Kasumi-1 (cell line): ENCODE measurements around the gene ZDHHC14.
A peak's percentile ranks its signal among the peaks of the same experiment; 100 is the strongest.
"Not testable (repeated sequence)": the region's sequence is repeated elsewhere in the genome, so short reads cannot be mapped to it uniquely, and the experiment has no call there.

Source experiments
- DNase-seq, 2 experiments: peaks; one replicate each; lab custom pipeline; 2025; lab: John Stamatoyannopoulos, UW

ZDHHC14 gene

GRCh38 chr6:157381631-157382621 is 936 bp downstream of the ZDHHC14 start:
- peak; percentile 69 to 73 for DNase-seq

DNA sequence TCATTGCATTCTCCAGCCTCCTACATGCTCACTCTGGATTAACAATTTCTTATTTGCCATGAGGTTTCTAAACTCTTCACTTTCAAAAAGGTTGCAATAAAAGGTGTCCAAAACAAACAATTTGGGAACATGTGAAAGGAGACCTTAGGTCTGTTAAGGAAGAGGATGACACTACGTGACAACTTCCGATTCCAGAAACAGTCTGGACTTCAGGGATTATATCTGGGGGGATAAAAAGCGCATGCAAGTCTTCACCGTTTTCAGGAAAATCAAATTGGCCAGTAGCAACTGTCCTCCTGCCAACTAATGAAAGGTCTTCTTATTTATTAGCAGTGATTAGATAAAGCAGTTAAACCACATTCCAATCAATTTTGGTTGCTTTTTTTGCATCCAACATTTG is 1.8 kb downstream of the ZDHHC14 start:
- DNase-seq = no peak

DNA sequence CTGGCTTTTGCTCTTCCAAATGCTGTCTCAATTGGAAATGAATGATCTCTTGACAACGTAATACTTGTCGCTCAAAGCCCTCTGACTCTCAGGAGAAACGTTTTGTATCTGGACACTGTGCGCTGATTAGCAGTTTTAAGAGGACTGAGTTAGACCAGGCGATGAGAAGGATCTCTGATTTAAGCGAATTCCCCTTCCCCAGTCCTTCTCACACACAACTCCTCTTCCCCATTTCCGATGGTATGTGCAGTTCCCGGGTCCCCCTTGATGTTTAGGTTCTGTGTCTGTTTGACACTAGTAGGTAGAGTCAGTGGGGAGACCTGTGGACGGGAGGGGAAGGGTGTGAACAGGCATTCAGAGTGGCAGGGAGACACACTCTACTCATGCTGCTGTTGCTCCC is 2.5 kb downstream of the ZDHHC14 start:
- DNase-seq = no peak

DNA sequence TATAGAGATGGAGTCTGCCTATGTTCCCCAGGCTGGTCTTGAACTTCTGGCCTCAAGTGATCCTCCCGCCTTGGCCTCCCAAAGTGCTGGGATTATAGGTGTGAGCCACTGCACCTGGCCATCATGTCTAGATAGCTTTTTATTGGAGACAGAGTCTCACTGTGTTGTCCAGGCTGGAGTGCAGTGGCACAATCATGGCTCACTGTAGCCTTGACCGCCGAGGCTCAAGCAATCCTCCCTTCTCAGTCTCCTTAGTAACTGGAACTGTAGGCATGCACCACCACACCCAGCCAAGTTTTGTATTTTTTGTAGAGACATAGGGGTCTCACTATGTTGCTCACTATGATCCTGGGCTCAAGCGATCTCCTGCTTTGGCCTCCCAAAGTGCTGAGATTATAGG is 4.0 kb downstream of the ZDHHC14 start:
- not testable (repeated sequence) for DNase-seq

- DNase-seq = no peak
Observed at GRCh38 chr6:157385482-157385881, 4.5 kb downstream of the ZDHHC14 start.

DNA sequence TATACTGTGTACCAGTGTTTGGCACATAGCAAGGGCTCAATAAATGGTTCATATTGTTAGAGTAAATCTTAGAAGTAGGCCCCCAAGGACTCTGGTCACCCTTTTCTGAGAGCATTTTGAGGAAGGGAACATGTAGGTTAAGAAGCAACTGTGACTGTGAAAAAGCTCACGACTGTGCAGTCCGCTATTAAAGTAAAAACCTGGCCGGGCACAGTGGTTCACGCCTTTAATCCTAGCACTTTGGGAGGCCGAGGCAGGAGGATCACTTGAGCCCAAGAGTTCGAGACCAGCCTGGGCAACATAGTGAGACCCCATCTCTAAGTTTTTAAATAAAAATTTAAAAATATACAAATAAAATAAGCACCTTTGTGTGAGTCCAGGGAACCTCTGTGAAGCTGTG is 5.0 kb downstream of the ZDHHC14 start:
- DNase-seq = no peak

DNA sequence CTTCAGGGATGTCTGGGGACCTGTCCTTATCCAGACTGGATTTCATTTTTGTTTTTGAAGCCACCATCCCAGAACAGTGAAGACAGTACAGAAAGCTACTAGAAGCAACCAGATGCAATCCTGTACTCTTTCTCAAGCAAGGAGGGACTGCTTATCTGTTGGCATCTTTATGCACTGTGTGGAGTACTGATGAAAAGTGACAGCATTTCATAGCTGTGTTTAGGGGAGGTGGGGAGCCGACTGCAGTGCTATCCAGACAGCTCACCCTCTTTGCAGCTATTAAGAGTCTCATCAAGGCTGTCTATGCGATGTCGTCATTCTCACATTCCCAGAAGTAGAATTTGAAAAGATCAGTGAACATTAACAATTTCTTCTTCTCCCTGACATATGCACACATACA is 5.5 kb downstream of the ZDHHC14 start:
- no peak for DNase-seq

DNA sequence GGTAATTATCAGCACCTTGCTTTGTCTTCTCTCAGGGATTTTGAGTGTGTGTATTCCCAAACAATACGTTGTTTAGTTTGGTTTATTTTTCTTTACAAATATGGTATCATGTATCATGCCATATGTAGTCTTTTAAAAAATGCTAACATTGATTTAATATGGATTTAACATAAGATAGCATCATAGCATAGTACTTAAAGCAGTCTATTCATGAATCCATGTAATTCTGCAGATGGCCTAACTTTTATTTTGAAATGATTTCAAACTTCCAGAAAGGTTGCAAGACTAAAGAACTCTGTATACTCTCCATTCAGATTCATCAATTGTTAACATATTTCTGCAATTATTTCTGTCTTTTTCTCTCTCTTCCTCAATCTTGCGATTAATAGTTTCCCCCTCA is 7.9 kb downstream of the ZDHHC14 start:
- no peak for DNase-seq

DNA sequence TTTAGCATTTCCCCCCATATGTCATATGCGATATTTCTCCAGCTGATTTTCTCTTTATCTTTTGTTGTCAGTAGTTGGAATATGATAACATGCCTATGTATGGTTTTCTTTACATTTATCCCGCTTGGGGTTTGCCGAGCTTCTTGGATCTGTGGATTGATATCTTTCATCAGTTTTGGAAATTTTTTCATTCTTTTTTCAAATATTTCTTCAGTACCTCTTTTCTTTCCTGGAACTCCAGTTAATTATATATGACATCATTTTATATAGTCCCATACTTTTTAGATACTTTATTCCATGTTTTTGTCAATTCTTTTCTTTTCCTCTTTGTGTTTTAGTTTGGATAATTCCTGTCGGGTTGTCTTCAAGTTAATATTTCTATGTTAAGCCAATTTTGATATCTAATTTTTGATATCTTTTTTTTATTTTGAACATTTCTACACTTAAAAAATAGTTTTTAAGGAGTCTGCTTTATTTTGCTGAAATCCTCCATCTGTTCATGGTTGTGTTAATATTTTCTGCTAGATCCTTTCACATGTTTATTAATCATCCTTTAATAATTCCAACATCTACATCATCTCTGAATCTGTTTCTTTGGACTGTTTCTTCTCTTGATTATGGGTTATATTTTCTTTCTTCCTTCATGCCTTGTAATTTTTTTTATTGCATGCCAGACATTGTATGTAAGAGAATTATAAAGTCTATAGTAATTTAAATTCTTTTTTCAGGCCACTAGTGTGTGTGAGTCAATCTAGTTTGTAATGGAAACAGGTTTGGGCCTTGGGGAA is 9.5 kb downstream of the ZDHHC14 start:
- DNase-seq = no peak

- no peak for DNase-seq
Observed at GRCh38 chr6:157392927-157393668, 12.1 kb downstream of the ZDHHC14 start.

- DNase-seq = peak; percentile 33 to 40
Observed at GRCh38 chr6:157393669-157394327, 12.8 kb downstream of the ZDHHC14 start.

DNA sequence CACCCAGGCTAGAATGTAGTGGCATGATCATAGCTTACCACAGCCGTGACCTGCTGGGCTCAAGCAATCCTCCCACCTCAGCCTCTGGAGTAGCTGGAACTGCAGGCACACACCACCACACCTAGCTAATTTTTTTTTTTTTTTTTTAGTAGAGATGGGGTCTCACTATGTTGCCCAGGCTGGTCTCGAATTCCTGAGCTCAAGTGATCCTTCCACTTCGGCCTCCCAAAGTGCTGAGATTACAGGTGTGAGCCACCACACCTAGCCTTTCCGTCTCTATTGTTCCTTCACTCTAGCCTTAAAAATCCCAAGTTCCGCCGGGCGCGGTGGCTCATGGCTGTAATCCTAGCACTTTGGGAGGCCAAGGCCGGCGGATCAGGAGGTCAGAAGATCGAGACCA is 14.2 kb downstream of the ZDHHC14 start:
- not testable (repeated sequence) for DNase-seq

DNA sequence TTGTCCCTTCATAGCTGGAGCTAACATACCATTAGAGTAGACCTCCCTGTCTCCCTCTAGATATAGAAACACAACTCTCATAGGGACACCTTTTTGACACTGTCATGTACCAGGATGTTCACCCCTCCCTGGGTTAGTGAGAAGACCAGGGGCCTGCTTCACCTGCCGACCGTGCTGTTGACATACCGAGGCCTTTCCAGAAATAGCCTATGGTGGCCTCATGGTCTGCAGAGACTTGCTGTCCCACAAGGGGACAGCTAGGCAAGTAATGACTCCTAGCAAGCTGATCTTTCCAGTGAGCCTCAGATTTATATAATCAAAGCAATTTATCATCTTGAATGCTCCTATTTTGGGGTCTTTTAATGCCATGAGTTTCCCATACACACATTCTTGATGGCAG is 15.0 kb downstream of the ZDHHC14 start:
- no peak for DNase-seq

GRCh38 chr6:157397660-157398059 is 16.7 kb downstream of the ZDHHC14 start:
- no peak for DNase-seq

DNA sequence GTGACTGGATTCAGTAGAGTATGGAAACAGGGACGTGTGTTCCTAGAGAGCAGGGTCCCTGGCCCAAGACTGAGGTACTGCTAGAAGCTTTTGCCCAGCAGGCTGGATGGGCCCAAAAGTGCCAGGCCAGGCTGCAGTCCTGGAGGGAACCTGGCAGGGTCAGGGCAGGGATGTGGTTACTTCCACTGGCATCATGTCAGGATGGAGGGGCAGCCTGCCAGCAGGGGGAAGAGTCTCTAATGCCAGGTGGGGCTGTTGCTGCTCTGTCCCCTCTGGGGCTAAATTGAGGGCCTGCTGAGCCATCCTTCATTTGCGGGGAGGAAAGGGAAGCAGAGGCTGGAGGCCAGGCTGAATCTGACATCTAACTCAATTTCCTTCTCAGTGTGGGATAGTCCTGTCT is 17.2 kb downstream of the ZDHHC14 start:
- DNase-seq = no peak

GRCh38 chr6:157400676-157401075 is 19.7 kb downstream of the ZDHHC14 start:
- DNase-seq = no peak

DNA sequence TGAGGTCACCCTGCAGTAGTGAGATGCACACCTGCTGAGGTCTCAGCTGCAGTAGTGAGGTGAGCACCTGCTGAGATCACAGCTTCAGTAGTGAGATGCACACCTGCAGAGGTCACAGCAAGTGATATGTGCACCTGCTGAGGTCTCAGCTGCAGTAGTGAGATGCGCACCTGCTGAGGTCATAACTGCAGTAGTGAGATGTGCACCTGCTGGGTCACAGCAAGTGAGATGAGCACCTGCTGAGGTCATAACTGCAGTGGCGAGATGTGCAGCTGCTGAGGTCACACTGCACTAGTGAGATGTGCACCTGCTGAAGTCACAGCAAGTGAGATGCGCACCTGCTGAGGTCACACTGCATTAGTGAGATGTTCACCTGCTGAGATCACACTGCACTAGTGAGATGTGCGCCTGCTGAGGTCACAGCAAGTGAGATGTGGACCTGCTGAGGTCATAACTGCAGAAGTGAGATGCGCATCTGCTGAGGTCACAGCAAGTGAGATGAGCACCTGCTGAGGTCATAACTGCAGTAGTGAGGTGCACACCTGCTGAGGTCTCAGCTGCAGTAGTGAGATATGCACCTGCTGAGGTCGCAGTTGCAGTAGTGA is 20.8 kb downstream of the ZDHHC14 start:
- no peak for DNase-seq

DNA sequence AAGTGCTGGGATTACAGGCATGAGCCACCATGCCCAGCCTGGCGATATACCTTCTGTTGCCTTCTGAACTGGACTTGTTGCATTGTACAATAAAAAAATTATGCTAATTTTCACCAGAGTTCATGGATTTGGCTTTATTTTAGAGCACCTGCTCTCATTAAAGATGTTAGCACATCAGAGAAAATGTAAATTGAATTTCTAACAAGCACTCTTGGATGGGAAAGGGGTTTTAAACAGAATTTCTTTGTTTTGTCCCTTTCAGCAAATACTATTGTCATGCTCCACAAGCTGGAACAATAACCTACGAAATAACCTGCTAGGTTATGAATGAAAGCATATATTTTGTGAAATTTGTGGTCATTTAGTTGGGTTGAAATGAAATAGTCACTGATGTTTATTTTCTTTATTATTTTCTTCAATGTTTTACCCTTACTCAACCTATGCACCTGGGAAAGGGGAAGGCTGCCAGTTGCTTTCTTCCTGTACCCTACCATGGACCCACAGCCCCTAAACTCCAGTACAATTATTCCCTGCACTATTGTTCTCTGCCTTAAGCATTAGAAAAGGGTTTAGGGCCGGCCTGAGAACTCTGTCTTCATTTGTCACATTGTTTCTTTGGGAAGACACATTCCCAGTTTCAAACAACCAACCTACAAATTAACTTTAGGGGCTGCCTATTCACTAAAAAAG is 22.2 kb downstream of the ZDHHC14 start:
- no peak for DNase-seq

DNA sequence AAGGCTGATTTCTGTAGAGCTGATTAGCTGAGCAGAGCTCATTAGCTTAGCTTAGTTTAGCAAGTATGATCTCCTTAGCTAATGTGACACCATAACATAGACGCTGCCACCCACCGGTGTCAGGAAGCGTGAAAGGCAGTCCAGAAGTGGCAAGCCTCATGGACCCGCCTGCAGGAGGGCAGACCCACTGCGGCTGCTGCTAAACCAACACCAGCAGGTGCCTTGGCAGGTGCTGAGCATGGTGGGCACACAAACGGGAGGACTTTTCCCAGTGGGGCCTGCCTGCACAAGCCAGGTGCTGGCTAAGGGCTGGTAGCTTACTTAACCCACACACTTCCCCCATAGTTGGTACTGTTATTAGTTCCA is 22.7 kb downstream of the ZDHHC14 start:
- no peak for DNase-seq

DNA sequence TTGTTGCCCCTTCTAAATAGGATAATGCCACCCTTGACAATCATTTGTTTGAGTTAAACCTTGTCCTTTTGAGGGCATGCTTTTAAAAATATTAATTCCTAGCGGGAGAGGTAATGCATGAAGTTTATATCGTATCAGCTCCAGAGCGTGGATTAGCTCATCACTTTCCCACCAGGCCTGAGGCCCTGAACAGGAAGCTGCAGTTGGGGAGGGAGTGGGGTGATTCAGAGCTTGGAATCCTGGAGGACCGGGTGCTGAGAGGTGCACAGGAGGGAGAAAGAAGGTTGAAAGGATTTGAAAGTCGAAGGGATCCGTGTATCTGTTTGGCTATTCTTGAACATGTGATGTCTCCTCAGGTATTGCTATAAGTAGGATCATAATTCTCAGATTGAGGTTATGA is 25.0 kb downstream of the ZDHHC14 start:
- no peak for DNase-seq

DNA sequence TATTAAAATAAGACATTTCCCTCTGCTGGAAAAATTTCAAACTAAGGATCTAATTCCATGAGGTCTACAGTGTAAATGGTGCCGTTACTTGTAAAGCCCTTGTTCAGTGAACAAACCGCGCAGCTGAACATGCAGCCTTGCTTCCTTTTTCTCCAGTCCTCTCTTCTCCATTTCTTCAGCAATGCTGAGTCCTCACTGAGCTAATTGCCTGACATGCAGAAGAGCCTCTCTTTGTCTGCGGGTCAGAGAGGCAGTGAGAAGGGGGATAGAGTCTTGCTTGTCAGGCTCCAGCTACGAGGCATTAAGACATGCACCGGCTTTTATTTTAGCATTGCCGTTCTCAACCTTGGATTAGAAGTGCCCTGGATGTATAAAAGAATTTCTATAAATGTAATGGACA is 25.7 kb downstream of the ZDHHC14 start:
- peak in 1 of 2 experiments; percentile 5 for DNase-seq
